GM21381 (cell line): Measurements from ENCODE around the gene LIPC.

Experiments used
- ATAC-seq: cut with Tn5 transposase; IDR thresholded peaks from one replicate; pipeline ENCODE4 v1.9.1; 2021; ENCODE audit warnings: mild to moderate bottlenecking, moderate library complexity; ENCODE audit not compliant: unreplicated experiment

The LIPC gene

DNA sequence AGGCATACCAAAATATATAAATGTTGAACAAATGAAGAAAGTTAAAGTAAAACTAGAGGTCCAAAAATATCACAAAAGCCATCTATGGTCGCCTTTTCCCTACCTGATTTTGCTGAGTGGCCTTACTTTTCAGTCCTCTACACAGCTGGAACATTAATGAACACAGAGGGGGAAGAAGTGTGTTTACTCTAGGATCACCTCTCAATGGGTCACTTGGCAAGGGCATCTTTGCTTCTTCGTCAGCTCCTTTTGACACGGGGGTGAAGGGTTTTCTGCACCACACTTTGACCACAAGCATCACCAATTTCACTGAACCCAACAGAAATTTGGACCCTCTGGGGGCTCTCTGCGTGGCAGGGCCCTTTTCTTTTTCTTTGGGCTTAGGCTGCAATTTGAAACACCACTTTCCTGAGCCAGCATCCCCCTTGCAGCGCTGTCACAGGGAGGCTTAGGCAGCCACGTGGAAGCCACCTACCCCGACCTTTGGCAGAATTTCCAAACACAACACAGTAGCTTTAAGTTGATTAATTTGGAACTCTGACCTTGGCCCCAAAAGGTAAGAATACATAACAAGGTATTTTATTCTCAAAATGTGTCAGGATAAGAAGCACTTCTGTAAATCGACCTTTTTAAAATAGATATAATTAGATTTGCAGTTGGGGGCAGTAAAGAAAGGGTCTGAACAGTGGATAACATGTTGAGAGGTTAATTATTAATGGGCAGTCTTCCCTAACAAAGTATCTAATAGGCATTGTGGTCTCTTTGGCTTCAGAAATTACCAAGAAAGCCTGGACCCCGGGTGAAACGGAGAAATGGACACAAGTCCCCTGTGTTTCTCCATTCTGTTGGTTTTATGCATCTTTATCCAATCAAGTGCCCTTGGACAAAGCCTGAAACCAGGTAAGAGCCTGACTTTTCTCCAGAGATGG, at the start of gene LIPC:
TSS of gene LIPC (plus strand) at position 771 of the 929 bp plus-strand sequence. CDS start at position 813, 42 bp downstream.
- ATAC-seq = no peak

DNA sequence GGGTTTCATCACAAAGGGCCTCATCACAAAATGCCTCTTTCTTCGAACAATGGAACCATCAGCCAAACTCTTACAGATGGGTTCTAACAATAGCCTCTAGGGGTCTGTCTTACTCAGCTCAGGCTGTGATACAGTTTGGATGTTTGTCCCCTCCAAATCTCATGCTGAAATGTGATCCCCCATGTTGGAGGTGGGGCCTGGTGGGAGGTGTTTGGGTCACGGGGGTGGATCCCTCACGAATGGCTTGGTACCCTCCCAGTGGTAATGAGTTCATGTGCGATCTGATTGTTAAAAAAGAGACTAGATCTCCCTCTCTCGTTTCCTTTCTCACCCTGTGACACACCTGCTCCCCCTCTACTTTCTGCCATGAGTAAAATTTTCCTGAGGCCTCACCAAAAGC, 47.9 kb upstream of the LIPC start:
- ATAC-seq = no peak

DNA sequence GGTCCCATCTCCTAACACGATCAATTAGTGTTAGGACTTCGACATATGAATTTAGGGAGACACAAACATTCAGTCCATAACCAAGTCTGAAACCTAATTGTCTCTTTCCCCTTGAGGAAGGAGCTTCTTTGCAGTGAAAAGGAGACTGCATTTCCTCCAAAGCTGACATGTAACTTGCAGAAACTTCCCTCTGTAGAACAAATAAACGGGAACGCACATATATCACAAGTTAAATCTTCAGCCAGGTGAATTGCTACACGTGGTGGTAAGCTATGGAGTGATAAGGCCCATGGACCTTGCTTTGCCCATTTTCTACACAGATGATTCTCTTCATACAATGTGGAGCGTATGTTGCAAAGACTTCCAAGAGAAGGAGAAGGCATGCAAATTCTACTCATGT, 47.1 kb upstream of the LIPC start:
- no peak for ATAC-seq

DNA sequence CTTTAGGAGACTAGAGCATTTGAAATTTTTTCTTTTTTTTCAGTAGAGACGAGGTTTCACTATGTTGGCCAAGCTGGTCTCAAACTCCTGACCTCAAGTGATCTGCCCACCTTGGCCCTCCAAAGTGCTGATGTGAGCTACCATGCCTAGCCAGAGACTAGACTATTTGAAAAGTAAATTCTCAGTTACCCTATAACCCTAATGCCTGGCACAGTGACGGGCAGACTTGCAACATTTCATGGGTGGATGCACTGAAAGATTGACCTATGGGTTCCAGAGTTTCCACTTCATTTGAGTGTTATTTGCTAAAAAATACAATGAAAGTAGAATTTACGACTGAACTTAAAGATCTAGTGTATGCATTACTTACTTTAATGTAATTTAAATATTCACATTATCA, 45.7 kb upstream of the LIPC start:
- no peak for ATAC-seq

DNA sequence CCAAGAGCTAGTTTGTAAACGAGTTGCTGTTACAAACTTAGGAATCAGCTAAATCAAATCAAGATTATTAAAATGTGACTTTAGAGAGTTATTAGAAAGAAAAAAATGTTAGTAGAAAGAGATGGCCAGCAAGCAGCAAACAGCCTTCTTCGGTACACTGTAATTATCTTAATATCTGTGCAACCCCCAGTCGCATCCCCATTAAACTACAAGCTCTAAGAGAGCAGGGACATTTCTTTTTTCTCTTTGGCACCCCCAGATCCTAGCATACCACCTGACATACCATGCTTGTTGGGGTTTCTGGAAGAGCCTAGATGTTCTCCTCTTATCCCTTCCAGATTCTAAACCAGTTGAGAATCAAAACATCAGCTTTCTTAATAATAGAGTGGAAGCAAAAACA, 45.1 kb upstream of the LIPC start:
- ATAC-seq = no peak

DNA sequence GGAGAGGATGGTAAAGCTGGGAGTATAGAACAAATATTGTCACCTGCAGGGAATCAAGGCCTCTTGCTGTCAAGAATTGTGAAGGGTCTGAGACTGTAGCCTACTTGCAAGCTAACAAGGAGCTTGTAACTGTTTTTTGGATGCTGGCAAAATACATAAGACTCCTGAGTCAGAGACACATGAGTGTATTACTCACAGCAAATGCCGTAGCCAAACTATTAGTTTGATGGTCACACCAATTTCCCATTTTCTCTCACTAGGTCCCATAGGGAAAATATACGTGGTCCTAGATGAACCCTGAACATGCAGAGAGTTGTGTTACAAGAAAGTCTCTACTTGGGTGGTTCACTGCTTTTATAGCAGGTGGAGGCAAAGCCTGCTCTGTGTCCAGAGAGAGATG, 44.7 kb upstream of the LIPC start:
- ATAC-seq = no peak

DNA sequence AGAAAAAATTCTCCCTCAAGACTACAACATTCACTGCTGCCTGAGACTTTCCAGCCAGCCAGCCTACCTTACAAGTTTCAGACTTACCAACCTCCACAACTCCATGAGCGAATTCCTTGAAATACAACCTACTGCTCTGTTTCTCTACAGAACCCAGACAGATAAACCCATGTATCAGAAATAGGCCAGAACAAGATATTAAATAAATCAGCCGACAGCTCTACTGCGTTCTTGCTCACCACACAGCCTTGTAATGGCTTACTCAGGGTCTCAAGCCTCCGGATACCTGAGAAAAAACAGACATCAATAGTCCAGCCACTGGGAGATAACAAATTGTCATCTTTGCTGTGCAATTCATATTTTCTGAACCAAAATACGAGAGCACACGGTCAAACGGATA, 43.6 kb upstream of the LIPC start:
- no peak for ATAC-seq

DNA sequence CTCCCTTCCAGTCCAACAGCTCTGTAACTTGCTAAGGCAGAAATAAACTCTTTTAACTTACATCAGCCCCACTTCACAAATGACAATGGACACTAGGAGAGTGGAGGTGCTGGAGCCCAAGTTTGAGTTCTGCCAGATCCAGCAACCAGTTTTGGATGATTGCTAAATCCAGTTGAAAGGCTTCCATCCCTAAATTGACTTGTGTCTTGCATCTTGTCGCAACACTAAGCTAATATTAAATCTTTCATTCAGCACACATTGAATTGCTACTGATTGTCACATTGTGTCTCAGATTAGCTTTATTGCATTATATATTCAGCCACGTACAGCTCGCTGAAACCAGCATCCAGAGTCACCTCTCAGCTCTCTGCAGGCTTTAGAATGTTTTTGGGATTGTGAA, 41.7 kb upstream of the LIPC start:
- no peak for ATAC-seq

DNA sequence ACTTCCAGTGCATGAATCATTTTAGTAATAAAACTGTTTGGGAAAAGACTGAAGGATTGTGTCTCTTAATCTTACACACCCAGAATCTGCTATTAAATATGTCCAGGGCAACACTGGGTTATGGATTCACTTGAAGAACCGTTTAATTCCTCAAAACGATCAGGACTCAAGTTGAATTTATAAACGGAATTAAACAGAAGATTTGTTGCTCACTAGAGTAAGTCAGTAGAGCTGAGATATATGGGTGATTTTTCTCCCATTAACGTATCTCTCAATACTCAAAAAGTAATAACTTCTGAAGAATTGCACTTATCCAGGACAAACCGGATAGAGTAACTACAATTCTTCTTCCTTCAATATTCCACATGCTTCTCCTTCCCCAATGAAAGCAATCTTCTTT, 41.1 kb upstream of the LIPC start:
- no peak for ATAC-seq

DNA sequence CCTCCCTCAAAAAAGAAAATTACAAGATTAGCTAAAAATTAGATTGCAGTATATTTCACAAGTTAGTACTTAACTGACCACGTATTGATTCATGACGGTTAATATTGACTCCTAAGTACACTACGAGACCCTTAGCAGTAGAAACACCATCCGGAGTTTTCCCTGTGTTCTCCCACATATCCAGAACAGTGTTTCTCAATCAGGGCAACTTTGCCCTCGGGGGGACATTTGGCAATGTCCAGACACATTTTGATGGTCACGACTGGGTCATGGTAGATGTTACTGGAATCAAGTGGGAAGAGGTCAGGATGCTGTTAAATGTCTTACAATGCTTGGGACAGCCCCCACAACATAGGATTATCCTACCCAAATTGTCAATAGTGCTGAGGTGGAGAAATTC, 40.7 kb upstream of the LIPC start:
- ATAC-seq = no peak

DNA sequence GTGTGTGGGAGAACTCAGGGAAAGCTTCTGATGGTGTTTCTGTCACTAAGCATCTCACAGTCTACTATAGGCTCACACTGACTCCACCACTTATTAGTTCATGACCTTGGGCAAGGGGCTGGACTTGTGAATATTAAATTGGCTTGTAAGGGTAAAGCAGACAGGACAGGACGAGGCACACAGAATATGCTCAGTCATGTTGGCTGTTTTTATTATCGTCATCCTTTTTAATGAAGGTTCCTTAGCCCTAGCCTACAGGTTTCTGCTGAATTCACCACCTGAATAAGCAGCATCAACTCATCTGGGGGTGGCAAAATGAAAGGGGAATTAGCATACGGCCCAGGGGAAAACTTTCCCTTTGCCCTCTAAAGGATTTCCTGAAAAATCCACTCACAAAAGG, 39.6 kb upstream of the LIPC start:
- no peak for ATAC-seq

DNA sequence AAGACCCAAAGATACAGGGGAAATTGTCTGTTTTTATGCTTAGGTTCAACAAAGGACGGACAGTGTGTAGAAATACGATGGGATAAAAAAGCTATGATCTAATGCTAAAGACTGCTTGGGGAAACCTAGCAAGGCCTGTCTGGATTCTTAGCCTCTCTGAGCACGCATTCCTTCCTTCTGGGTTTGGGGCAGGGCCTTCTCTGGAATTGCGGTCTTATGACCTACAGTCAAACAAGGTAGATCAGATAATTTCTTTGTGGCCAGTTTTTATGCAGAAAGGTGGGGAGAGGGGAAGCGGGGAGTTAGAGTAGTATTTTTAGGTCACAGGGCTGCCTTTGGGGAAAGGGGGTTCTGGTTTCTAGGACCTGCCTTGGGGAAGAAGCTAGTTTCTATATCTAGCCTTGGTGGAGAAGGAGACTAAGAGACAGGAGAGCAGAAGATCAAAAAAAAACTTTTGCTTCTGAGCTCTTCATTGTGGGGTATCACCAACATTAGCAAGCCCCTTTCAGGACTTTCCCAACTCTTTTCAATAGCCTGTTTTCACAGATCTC, 39.1 kb upstream of the LIPC start:
- ATAC-seq = no peak

DNA sequence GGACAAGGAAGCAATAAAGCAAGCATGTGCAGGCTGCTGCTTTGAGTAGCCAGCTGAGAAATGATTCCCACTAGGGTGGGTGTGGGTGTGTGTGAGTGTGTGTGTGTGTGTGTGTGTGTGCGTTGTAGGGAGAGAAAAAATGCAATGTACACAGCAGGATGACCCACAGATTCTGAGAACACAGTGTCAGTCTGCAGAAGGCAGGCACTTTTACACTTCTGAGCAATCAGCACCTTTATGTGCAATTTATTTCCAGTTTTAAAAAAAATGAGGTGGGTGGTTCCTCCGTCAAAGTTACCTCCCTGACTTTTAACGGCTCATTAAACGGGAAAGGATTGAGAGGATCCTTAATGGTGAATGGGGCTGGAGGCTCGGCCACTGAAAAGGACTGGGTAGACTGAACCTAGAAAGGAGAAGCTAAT, 38.5 kb upstream of the LIPC start:
- ATAC-seq = no peak

DNA sequence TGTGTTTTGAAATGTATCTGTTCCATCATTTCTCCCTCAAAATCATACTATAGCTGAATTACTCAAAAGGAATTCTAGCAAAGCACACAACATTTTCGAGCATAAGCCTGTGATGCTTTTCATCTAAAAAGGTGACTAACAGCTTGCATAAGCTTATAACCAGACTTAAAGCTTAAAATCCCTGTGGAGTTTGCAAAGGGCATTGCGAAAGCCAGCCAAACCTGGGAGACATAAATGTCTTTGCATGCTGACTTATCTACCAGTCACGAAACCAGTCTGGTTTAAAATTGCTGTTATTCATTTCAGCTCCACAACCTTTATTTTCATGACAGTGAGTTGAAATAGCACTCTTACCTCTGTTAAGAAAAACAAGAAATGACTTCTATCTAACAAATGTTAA, 35.6 kb upstream of the LIPC start:
- ATAC-seq = no peak

DNA sequence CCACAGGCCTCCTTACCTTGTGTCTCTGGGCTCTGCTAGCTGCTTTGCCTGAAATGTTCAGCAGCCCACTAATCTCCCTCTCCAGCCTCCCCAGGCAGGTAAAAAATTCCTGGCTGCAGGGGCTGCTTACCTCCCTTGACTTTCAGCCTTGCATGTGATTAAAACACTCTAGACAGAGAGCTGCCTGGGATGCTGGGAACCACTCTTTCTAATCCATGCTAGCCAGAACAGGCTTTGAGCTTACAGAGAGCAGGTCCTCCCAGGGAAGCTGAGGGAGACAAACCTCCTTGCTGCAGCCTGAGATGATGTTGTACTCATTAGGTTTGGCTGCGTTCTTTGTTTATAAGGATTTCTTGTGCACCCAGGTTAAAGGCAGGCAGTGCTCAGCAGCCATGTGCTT, 33.7 kb upstream of the LIPC start:
- no peak for ATAC-seq

DNA sequence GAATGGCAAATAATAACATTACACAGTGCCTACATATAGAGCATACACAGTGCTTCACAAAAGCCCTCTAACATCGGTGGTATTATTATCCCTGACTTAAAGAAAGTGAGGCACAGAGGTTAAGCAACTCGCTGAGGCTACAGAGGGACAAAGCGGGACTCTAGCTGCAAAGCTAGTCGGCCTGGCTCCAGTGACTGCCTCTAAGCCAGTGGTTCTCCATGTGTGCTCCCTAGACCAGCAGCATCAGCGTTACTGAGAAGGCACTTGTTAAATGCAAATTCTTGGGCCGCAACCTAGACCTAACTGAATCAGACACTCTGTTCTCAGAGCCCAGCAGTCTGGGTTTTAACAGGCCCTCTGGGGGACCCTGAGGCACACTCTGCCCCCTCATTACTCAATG, 33.1 kb upstream of the LIPC start:
- ATAC-seq = no peak

DNA sequence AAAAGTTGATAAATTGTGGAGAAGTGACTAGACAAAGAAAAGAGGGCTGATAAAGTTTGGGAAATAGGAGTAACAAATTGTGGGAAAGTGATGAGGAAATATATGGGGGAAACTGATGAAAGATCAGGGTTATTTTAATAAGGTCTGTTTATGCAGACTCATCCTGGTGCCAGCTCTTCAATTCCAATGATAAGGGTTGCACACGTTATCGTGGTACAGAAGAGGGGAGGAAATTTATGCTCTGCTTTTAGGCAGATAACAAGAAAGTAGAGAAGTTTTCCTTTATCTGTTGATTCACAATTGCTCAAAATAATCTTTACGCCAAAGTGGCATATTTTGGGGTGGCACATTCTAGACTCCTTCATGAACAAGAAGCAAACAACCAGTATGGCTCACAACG, 32.1 kb upstream of the LIPC start:
- ATAC-seq = no peak

DNA sequence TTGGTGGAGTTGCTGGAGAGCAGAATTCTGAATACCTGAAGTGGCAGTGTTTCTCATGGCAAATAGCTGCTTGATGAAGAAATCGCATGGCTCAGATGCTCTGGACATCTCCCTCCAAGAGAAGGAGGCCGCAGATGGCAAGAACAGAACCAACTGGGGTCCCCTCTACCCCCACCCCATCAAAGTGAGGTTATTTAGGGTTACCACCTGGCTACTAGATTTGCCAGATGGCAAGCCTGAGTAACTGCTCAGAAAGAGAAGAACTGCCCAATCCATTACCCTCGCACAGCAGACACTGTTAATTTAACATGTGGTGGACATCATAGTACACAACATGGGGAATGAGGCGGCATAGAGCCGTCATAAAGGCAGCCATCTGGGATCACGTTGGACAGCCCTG, 30.5 kb upstream of the LIPC start:
- ATAC-seq = no peak

DNA sequence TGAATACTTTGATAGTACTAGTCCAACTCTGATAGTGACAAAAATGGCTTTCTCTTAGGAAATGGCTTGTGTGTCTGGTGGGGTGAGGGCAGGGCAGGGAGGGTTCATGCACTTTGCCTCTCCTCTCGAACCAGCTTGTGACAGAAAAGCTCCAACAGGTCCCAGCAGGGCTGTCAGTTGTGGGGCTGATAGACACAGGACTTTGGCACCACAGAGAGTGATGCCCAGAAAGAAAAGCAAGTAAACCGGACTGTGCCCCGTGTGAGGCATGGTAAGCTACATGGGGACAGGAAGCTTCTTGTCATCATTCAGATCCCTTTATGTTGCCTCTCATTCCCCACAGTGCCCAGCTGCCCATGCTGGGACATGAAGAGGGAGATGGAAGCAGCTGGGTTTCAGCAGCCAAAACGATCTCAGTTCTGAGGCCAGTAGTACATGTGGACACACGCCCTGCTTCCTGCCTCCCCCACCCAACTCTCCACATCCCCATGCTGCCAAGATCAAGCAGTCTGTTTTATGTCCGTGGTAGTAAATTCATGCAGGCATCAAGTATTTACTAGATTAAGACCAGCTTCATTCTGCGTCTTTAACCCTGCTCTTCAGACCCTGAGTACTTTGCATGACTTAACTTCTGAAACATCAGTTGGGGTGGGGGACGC, 29.7 kb upstream of the LIPC start:
- no peak for ATAC-seq

DNA sequence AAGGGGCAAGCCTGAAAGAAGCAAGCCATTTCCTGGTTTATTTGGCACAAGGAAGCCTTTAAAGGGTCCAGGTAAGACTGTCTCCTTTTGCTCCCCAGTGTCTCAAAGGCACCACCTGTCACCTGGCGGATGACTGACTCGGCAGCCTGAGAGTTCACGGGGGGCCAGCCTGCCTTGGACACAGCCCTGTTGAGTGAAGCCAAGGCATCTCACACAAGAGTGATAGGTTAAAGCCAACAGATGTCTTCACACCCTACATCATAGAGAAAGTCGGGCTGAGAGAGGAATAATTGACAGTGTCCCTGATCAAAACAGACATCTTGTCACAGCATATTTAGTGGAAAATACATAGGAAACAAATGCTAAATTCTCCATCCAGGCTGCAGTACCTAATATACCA, 28.2 kb upstream of the LIPC start:
- no peak for ATAC-seq

DNA sequence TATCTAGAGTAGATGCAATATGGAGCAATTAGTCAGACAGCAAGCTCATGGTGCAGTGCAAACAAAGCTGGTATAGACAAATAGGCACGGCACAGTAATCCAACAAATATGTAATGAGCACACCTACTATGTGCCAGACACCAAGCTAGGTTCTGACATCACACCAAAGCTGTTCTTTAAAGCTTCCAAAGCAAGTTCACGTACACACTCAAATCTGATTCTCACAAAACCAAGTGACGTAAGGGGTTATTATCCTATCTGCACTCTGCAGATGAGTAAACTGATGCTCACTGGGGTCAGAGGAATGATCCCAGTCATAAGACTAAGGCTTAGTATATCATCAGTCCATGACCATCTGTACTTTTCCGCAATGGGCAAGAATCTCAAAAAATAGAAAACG, 27.8 kb upstream of the LIPC start:
- no peak for ATAC-seq

DNA sequence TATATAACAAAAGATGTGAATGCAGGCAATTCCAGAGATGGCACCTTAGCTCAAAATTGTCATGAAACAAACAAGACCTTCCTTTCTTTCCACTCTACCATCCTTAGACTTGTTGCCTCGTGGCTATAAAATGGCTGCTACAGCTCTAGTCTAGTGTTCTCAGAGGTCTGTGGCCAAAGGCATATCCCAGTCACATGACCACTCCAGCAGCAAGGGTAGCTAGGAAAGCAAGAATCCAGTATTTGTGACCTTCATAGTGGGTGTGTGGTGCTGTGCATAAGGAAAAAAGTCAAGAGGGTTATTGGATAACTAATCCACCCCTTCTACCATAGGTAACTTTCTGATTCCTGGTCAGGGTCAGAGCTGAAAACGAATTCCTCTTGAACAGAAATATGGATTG, 27.1 kb upstream of the LIPC start:
- no peak for ATAC-seq
